Body of pancreas (tissue), 4 donors: ENCODE data around the gene KLC3.

Experiments used
- CTCF ChIP-seq, 7 experiments: fragments of 450-650 bp in 4 of 7; fragments of 200-600 bp in 3 of 7; sonication (generic) in 3 of 7; IDR thresholded peaks; one replicate each; pipeline ENCODE4 v1.5.1; 2016 to 2019; ENCODE audit warnings: antibody characterized with exemption in 7 of 7
- POLR2A ChIP-seq, 3 donors: fragments of 450-650 bp; IDR thresholded peaks; one replicate each; pipeline ENCODE4 v1.6.1; 2016; ENCODE audit warnings: antibody characterized with exemption in 3 of 3, mild to moderate bottlenecking in 2 of 3

- TF ChIP-seq CTCF (IDR thresholded peaks at IDR 0.05), result no peak
- TF ChIP-seq POLR2A (IDR thresholded peaks at IDR 0.05), result no peak
Observed at GRCh38 chr19:45361608-45362007, 21.1 kb downstream of the KLC3 start.
